ENCODE measurements around the gene CNST. TPM values are rescaled to one million over a fixed set of nuclear protein-coding genes. Genes with fewer than 3 reads are reported as not detected.

Gene CNST
- total RNA-seq, 1 donor from 2014 or later = 14.6 TPM

DNA sequence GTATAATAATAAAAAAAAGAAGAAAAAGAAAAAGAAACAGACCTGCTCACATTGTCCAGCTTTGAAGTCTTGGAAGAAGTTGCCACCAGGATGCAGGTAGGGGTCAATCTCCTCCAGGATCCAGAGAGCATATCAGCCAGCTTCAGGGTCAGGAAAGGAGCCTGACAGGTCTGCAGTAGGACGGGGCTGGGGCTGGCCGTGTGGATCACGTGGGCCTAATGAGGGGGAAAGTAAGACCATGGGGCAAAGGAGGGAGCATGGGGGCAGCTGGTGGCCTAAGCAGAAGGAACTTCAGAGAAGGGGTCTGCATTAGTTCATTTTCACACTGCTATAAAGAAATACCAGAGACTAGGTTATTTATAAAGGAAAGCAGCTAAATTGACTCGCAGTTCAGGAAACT, 39.9 kb upstream of the CNST start:
- H3K36me3 Mint-ChIP-seq (ENCODE audit: low read depth, unreplicated experiment) = peaks cover 5% of the 10 kb centered on the region
- DNase-seq (ENCODE audit: low spot score) = no peak
- TF ChIP-seq CTCF (IDR thresholded peaks at IDR 0.05; ENCODE audit: unreplicated experiment) = no peak
- H3K27me3 Mint-ChIP-seq (ENCODE audit: unreplicated experiment) = peaks cover 4% of the 10 kb centered on the region
- H3K9me3 Mint-ChIP-seq (ENCODE audit: unreplicated experiment) = peaks cover 8% of the 10 kb centered on the region
- peaks cover 4% of the 10 kb centered on the region for H3K4me1 Mint-ChIP-seq (ENCODE audit: unreplicated experiment)
- no peak overlapping the region for H3K27ac Mint-ChIP-seq (ENCODE audit: unreplicated experiment)
- H3K4me3 Mint-ChIP-seq (ENCODE audit: unreplicated experiment) = peak overlapping the region; percentile 15

- TF ChIP-seq CTCF (IDR thresholded peaks at IDR 0.05; ENCODE audit: unreplicated experiment) = no peak
- Mint-ChIP-seq H3K4me1 (ENCODE audit: unreplicated experiment) (peaks cover 4% of the 10 kb centered on the region), H3K27me3 (ENCODE audit: unreplicated experiment) (peaks cover 3% of the 10 kb centered on the region), H3K27ac (ENCODE audit: unreplicated experiment) (no peak overlapping the region), H3K9me3 (ENCODE audit: unreplicated experiment) (peaks cover 13% of the 10 kb centered on the region), H3K4me3 (ENCODE audit: unreplicated experiment) (no peak overlapping the region), H3K36me3 (ENCODE audit: low read depth, unreplicated experiment) (peaks cover 5% of the 10 kb centered on the region)
- no peak for DNase-seq (ENCODE audit: low spot score)
These were observed 39.3 kb upstream of the CNST start for GRCh38 chr1:246526915-246527314.

DNA sequence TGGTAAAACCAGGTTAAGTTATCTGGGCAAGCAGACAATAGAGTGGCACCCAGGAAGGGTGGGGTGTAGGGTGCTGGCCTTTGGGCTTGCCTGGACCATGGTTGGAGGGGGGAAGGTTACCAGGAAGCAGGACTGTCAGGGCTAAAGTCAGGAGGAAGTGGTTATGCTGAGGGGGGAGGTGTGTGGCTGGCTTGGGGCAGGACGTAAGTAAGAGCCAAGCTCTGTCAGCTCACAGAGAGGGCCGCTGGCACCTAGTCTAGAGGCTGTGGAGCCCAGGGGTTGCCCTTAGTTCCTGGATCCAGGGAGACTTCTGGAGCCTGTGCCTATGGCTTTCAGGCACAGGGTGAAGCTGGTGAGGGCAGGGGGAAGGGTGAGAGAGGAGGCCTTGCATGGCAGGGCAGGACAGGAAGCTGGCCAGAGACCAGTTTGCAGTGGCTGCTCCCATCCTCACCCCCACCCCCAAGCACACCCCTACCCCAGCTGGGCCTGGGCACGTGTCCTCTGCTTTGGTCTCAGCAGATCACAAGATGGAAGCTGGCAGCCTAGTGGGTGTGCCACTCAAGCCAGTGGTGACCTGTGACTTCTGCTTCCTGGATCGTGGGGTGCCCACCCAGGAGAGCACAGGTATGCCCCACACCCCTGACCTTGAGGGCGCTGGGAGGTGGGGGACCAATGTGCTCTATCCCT, 38.7 kb upstream of the CNST start:
- Mint-ChIP-seq H3K4me1 (ENCODE audit: unreplicated experiment) (peaks cover 4% of the 10 kb centered on the region), H3K9me3 (ENCODE audit: unreplicated experiment) (peaks cover 13% of the 10 kb centered on the region), H3K27me3 (ENCODE audit: unreplicated experiment) (peaks cover 1% of the 10 kb centered on the region), H3K27ac (ENCODE audit: unreplicated experiment) (no peak overlapping the region), H3K36me3 (ENCODE audit: low read depth, unreplicated experiment) (peaks cover 5% of the 10 kb centered on the region), H3K4me3 (ENCODE audit: unreplicated experiment) (no peak overlapping the region)
- DNase-seq (ENCODE audit: low spot score) = no peak
- no peak for TF ChIP-seq CTCF (IDR thresholded peaks at IDR 0.05; ENCODE audit: unreplicated experiment)

DNA sequence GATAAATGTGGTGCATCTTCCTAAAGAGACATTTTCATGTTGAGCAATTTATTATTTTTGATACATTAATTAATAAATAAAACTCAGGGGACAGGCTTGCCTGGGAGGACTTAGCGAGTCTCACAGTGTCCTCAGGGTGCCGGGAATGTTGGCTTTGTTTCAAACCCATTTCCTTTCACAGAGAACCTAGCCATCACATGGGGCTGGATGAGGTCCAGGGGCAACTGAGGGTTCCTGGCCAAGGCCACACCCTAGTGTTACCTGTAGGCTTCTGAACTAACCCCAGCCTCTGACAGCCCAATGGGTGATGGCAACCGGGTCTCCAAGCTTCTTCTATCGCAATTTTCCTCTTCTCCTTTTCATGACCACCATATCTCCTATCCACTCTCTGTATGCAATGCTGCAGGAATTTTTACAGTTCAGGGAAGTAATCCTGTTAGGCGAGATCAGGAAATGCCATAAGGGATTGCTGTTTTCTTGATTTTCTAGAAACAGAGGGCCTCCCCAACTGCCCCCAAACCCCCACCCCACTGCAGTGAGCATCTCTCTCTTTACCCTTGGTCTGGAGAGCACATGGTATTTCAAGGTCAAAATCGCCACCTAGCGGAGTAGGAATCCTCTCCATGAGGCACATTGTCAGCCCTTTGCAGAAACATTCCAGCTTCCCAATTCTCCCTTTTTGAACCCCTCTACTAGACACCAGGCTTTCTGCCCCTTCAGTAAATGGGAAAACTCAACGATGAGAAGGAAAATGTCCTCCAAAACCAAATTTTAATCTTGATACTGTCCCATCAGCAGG, 37.1 kb upstream of the CNST start:
- H3K9me3 Mint-ChIP-seq (ENCODE audit: unreplicated experiment) = peaks cover 13% of the 10 kb centered on the region
- no peak for DNase-seq (ENCODE audit: low spot score)
- peaks cover 1% of the 10 kb centered on the region for H3K27me3 Mint-ChIP-seq (ENCODE audit: unreplicated experiment)
- no peak overlapping the region for H3K27ac Mint-ChIP-seq (ENCODE audit: unreplicated experiment)
- H3K4me3 Mint-ChIP-seq (ENCODE audit: unreplicated experiment) = no peak overlapping the region
- peaks cover 5% of the 10 kb centered on the region for H3K36me3 Mint-ChIP-seq (ENCODE audit: low read depth, unreplicated experiment)
- H3K4me1 Mint-ChIP-seq (ENCODE audit: unreplicated experiment) = peaks cover 4% of the 10 kb centered on the region
- TF ChIP-seq CTCF (IDR thresholded peaks at IDR 0.05; ENCODE audit: unreplicated experiment) = no peak

DNA sequence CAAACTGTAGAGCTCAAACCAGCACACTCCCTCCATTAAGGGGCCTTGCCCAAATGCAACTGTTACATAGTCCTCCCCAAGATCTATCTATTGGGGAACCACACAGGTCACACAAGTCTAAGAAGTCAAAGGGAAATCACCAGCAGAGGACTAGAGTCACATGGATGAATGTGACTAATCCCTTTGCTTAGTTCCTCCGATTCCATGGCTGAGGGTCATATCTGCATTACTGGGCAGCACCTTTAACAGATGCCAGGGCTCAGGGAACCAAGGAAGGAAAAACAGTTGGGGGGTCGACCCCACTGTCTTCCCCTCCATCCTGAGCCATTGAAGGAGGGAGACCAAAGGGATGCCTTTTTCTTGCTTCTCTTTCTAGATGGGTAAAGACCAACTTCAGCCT, 35.8 kb upstream of the CNST start:
- Mint-ChIP-seq H3K27ac (ENCODE audit: unreplicated experiment) (no peak overlapping the region), H3K4me3 (ENCODE audit: unreplicated experiment) (no peak overlapping the region), H3K4me1 (ENCODE audit: unreplicated experiment) (peaks cover 4% of the 10 kb centered on the region), H3K36me3 (ENCODE audit: low read depth, unreplicated experiment) (peaks cover 5% of the 10 kb centered on the region), H3K27me3 (ENCODE audit: unreplicated experiment) (peaks cover 1% of the 10 kb centered on the region), H3K9me3 (ENCODE audit: unreplicated experiment) (peaks cover 13% of the 10 kb centered on the region)
- no peak for TF ChIP-seq CTCF (IDR thresholded peaks at IDR 0.05; ENCODE audit: unreplicated experiment)
- DNase-seq (ENCODE audit: low spot score) = no peak
